ENCODE results near the gene C16orf89. TPM values are rescaled to one million over a fixed set of nuclear protein-coding genes. Genes with fewer than 3 reads are reported as not detected.

C16orf89 gene
- total RNA-seq, 4 donors from 2014 or later, result not detected

DNA sequence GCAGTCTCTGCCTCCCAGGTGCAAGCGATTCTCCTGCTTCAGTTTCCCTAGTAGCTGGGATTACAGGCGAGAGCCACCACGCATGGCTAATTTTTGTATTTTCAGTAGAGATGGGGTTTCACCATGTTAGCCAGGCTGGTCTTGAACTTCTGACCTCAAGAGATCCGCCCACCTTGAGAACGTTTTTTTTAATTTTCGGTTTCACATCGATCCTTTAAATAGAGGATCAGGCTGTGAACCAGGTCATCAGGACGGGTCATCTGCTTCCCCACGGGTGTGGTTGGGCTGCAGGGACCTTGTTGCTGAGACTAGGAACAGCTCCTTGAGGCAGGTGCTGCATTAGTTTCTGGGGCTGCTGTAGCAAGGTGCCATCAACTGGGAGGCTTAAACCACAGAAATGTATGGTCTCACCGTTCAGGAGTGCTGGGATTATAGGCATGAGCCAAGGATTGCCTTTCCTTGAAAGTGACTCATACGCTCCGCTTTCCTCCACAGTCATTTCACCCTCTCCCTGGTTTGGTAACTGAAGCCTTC lies 24.1 kb downstream of the C16orf89 start:
- no peak for TF ChIP-seq POLR2A (IDR thresholded peaks at IDR 0.05)
- ATAC-seq (no peak), DNase-seq (no peak)
- Histone ChIP-seq H3K27ac (no peak overlapping the region), H3K4me3 (no peak overlapping the region), H3K4me1 (no peaks in the 10 kb centered on the region), H3K27me3 (no peaks in the 10 kb centered on the region), H3K36me3 (no peaks in the 10 kb centered on the region), H3K9me3 (no peaks in the 10 kb centered on the region)
- intact Hi-C loops (cut with DNase I; ENCODE audit: low total_unique reads) (no loop called here), in situ Hi-C loops (cut with MboI; ENCODE audit: low sequenced_read_pairs in 4 of 4) (no loop called here)

DNA sequence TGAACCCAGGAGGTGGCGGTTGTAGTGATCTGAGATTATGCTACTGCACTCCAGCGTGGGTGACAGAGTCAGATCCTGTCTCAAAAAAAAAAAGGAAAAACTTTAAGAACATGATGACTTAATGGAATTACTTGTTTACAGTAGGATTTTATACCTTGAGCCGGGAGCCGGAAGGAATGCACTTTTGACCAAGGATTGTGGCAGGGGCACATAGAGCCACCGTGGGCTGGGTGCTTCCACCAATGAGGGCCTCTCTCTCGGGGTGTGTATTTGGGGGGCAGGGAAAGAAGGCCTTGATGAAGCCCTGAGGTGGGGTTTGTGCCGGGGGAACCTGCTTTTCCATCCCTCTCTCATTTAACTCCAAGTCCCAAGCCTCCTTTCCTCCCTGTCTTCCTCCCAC lies 25.3 kb downstream of the C16orf89 start:
- intact Hi-C loops (cut with DNase I; ENCODE audit: low total_unique reads) (no loop called here), in situ Hi-C loops (cut with MboI; ENCODE audit: low sequenced_read_pairs in 4 of 4) (no loop called here)
- Histone ChIP-seq H3K27ac (no peak overlapping the region), H3K4me1 (no peaks in the 10 kb centered on the region), H3K9me3 (no peaks in the 10 kb centered on the region), H3K27me3 (no peaks in the 10 kb centered on the region), H3K4me3 (no peak overlapping the region), H3K36me3 (no peaks in the 10 kb centered on the region)
- no peak for TF ChIP-seq POLR2A (IDR thresholded peaks at IDR 0.05)
- TF ChIP-seq, protein P1, sequence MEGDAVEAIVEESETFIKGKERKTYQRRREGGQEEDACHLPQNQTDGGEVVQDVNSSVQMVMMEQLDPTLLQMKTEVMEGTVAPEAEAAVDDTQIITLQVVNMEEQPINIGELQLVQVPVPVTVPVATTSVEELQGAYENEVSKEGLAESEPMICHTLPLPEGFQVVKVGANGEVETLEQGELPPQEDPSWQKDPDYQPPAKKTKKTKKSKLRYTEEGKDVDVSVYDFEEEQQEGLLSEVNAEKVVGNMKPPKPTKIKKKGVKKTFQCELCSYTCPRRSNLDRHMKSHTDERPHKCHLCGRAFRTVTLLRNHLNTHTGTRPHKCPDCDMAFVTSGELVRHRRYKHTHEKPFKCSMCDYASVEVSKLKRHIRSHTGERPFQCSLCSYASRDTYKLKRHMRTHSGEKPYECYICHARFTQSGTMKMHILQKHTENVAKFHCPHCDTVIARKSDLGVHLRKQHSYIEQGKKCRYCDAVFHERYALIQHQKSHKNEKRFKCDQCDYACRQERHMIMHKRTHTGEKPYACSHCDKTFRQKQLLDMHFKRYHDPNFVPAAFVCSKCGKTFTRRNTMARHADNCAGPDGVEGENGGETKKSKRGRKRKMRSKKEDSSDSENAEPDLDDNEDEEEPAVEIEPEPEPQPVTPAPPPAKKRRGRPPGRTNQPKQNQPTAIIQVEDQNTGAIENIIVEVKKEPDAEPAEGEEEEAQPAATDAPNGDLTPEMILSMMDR (IDR thresholded peaks at IDR 0.05 in 4 of 5, conservative IDR thresholded peaks at IDR 0.05 in 1 of 5), result no peak
- ATAC-seq (no peak), DNase-seq (no peak)

DNA sequence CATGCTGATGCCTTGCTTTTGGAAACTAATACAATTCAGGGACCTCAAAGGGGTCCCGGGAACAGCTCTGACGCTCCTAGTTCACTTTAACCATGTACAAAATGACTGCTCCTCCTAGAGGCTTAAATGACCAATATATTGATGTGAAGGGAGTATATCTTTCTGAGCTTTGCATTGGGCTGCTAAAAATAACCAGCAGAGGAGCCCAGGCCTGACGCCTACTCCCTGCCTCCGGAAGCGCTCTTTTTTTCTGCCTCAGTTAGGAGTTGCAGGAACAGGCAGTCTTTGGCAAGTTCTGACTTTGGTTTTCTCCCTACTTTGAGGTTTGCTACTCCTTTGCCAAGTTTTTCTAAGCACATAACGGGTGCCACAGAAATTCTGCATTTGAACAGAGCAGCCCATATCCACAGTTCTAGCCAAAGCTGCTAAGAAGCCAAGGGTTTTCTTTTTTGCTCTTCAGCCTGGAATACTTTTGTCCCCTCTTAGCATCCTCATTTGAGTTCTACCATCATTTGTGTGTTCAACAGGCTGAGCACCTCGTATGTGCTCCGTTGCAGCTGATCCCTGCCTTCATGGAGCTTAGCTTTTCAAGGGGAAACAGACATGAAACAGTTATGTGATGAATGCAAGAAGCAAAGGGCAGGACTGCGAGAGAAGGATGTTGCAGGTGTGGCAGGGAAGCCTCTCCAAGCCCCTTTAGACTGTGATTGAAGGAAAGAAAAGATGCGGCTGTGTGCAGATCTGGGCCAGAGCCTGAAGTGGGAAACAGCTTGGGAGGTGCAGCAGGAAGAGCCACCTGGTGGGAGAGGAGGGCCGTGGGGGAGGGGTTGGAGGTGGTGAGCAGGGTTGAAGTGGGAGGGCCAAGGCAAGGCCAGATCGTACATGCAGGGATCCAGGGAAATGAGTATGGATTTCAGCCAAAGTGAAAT lies 29.3 kb downstream of the C16orf89 start:
- in situ Hi-C loops (cut with MboI; ENCODE audit: low sequenced_read_pairs in 4 of 4) (no loop called here), intact Hi-C loops (cut with DNase I; ENCODE audit: low total_unique reads) (no loop called here)
- H3K36me3 ChIP-seq, result no peaks in the 10 kb centered on the region
- TF ChIP-seq, protein P1 (IDR thresholded peaks at IDR 0.05 in 4 of 5, conservative IDR thresholded peaks at IDR 0.05 in 1 of 5), result no peak
- TF ChIP-seq POLR2A (IDR thresholded peaks at IDR 0.05), result no peak
- no peak overlapping the region for H3K27ac ChIP-seq
- no peak for ATAC-seq
- no peak overlapping the region for H3K4me3 ChIP-seq
- no peaks in the 10 kb centered on the region for H3K27me3 ChIP-seq
- no peak for DNase-seq
- no peaks in the 10 kb centered on the region for H3K9me3 ChIP-seq
- peaks cover 13 to 17% of the 10 kb centered on the region in 2 donors for H3K4me1 ChIP-seq

DNA sequence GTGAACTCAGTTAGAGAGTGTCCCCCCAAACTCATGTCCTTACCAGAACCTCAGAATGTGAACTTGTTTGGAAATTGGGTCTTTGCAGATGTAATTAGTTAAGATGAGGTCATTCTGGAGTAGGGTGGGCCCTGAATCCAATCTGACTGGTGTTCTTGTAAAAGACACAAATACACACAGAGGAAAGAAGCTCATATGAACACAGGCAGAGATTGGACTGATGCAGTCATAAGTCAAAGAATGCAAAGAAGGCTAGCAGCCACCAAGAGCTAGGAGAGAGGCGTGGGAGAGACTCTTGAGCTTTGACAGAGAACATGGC lies 29.9 kb downstream of the C16orf89 start:
- no peak for ATAC-seq
- intact Hi-C loops (cut with DNase I; ENCODE audit: low total_unique reads), result no loop called here
- H3K4me1 ChIP-seq, result peaks cover 13 to 17% of the 10 kb centered on the region in 2 donors

DNA sequence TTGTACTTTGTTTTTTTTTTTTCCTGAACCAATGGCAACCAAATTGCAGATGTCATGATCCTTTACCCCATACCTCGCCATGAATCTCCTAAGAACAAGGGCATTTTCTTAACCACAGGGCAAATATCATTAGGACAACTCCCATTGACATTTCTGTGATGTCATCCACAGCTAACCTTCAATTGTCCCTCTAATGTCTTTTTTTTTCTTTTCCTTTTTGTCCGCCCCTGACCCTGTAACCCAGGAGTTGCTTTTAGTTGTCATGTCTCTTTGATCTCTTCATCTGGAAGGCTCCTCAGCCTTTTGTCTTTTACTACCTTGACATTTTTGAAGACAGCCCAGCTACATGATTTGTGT lies 31.6 kb downstream of the C16orf89 start:
- peak overlapping the region; percentile 39 to 77 (median 64) for H3K27ac ChIP-seq
- peak overlapping the region; percentile 77 to 91 (median 88) for H3K4me3 ChIP-seq
- in situ Hi-C loops (cut with MboI; ENCODE audit: low sequenced_read_pairs in 4 of 4) (no loop called here), intact Hi-C loops (cut with DNase I; ENCODE audit: low total_unique reads) (no loop called here)
- no peaks in the 10 kb centered on the region for H3K36me3 ChIP-seq
- DNase-seq, result no peak
- H3K4me1 ChIP-seq, result peaks cover 13 to 17% of the 10 kb centered on the region in 2 donors
- peak; percentile 5 to 16 for ATAC-seq
- H3K27me3 ChIP-seq, result no peaks in the 10 kb centered on the region
- TF ChIP-seq, protein P1 (IDR thresholded peaks at IDR 0.05 in 4 of 5, conservative IDR thresholded peaks at IDR 0.05 in 1 of 5), result no peak
- no peak for TF ChIP-seq POLR2A (IDR thresholded peaks at IDR 0.05)
- no peaks in the 10 kb centered on the region for H3K9me3 ChIP-seq

More for the DNA sequence above, 29.9 kb downstream of the C16orf89 start:
- no peak for DNase-seq
- no peaks in the 10 kb centered on the region for H3K36me3 ChIP-seq
- no peak for TF ChIP-seq POLR2A (IDR thresholded peaks at IDR 0.05)
- H3K27me3 ChIP-seq, result no peaks in the 10 kb centered on the region
- no peak overlapping the region for H3K4me3 ChIP-seq
- H3K27ac ChIP-seq, result no peak overlapping the region
- in situ Hi-C loops (cut with MboI; ENCODE audit: low sequenced_read_pairs in 4 of 4), result no loop called here
- H3K9me3 ChIP-seq, result no peaks in the 10 kb centered on the region

Data from gastrocnemius medialis (tissue), 4 donors.